Panc1 (cell line): ENCODE measurements around the gene IGFBP5.

Experiments
- CTCF ChIP-seq: fragments of 450-650 bp; IDR thresholded peaks from 2 replicates; pipeline ENCODE4 v1.5.1; 2017; ENCODE audit warnings: mild to moderate bottlenecking
- POLR2AphosphoS5 ChIP-seq: IDR thresholded peaks from 2 replicates; pipeline ENCODE4 v1.6.1; 2012; ENCODE audit warnings: mild to moderate bottlenecking, low read depth, low read length, moderate library complexity
- REST ChIP-seq, 2 experiments: IDR thresholded peaks; 2 replicates each; pipeline ENCODE4 v1.6.1; 2011 to 2012; ENCODE audit warnings: low read depth in 2 of 2, control low read depth in 1 of 2, low read length in 1 of 2, mild to moderate bottlenecking in 1 of 2, moderate library complexity in 1 of 2; ENCODE audit not compliant: insufficient read depth in 1 of 2

GRCh38 chr2:216737676-216738075 lies 42.3 kb upstream of the IGFBP5 start:
- TF ChIP-seq CTCF (no peak), POLR2AphosphoS5 (no peak), REST (IDR thresholded peaks at IDR 0.05; ENCODE audit: insufficient read depth in 1 of 2, low read depth in 2 of 2, low read length in 1 of 2) (no peak)
